Lung (tissue), 16 donors: Measurements from ENCODE around the gene CDC14C. TPM values are rescaled to one million over a fixed set of nuclear protein-coding genes. Genes with fewer than 3 reads are reported as not detected.

Experiments
- ATAC-seq: fragments of 200-7000 bp; cut with Tn5 transposase; one replicate; pipeline ENCODE4 v1.9.1; 2020; ENCODE audit warnings: moderate number of reproducible peaks; ENCODE audit not compliant: insufficient read depth, low FRiP score
- DNase-seq, 3 donors: peaks; one replicate each; pipeline ENCODE4 v3.0.0-alpha.2; 2013 to 2017
- H3K27ac ChIP-seq, 2 donors: one replicate each; pipeline ENCODE4 v1.5.1; 2013; ENCODE audit warnings: mild to moderate bottlenecking in 2 of 2, moderate library complexity in 2 of 2, control low read depth in 1 of 2, inconsistent platforms in 1 of 2, low read depth in 1 of 2, low read length in 1 of 2
- H3K27me3 ChIP-seq, 3 donors: one replicate each; pipeline ENCODE4 v1.5.1; 2013; ENCODE audit warnings: low read length in 2 of 3; ENCODE audit not compliant: control insufficient read depth in 3 of 3, insufficient read depth in 3 of 3
- H3K36me3 ChIP-seq, 4 donors: one replicate each; pipeline ENCODE4 v1.5.1; 2013; ENCODE audit warnings: low read length in 4 of 4, mild to moderate bottlenecking in 1 of 4, moderate library complexity in 1 of 4; ENCODE audit not compliant: control insufficient read depth in 4 of 4, insufficient read depth in 4 of 4
- H3K4me1 ChIP-seq, 5 donors: one replicate each; pipeline ENCODE4 v1.5.1; 2013; ENCODE audit warnings: low read length in 5 of 5, mild to moderate bottlenecking in 2 of 5, moderate library complexity in 1 of 5; ENCODE audit not compliant: control insufficient read depth in 5 of 5, insufficient read depth in 5 of 5
- H3K4me3 ChIP-seq: one replicate; pipeline ENCODE4 v1.5.1; 2013; ENCODE audit warnings: mild to moderate bottlenecking, control low read depth, moderate library complexity
- H3K9ac ChIP-seq, 2 donors: one replicate each; pipeline ENCODE4 v1.5.1; 2013; ENCODE audit warnings: low read length in 2 of 2, control low read depth in 1 of 2; ENCODE audit not compliant: insufficient read depth in 1 of 2
- H3K9me3 ChIP-seq, 4 donors: one replicate each; pipeline ENCODE4 v1.5.1; 2013; ENCODE audit warnings: low read length in 3 of 4, mild to moderate bottlenecking in 1 of 4, moderate library complexity in 1 of 4; ENCODE audit not compliant: control insufficient read depth in 4 of 4, insufficient read depth in 3 of 4
- WGBS, 2 donors: extraction: QIAGEN DNeasy Blood & Tissue Kit; methylation state at CpG; one replicate each; pipeline ENCODE4 v1.1.7; 2013; 5-methylcytosine and 5-hydroxymethylcytosine counted together
- long read RNA-seq, 5 donors: transcript quantifications; one replicate each; lab custom pipeline, GENCODE V29; 2026
- polyA plus RNA-seq, 2 donors: library from polyadenylated mRNA; stranded (reverse); fragments of 200-250 nt; gene quantifications; one replicate each; pipeline ENCODE4 v1.2.1, GENCODE V29; 2013
- total RNA-seq, 2 donors: library from RNA; depleted of rRNA in 1 of 2; stranded (reverse); fragments of >200 nt in 1 of 2; gene quantifications; one replicate each; pipeline ENCODE4 v1.2.1, GENCODE V29; 2014 to 2021
- TF ChIP-seq, protein P1 (sequence below): IDR thresholded peaks from 2 replicates; pipeline ENCODE4 v1.5.1; 2012; ENCODE audit warnings: mild to moderate bottlenecking; ENCODE audit errors: control extremely low read depth, extremely low read depth
- donor health status: control.
- donor health status: control.
- donor health status: Bipolar disorder and iron deficiency.
- donor health status: healthy.
- donor health status: DM: yes; HTN: yes; CAD: no.

Gene CDC14C
- not detected for total RNA-seq
- polyA plus RNA-seq = not detected
- long read RNA-seq, donor 1 = 0 reads
- long read RNA-seq, donor 2 = 0 reads
- long read RNA-seq, donor 3 = 0 reads
- long read RNA-seq, donor 4 = 0 reads
- long read RNA-seq, donor 5 = 0 reads

DNA sequence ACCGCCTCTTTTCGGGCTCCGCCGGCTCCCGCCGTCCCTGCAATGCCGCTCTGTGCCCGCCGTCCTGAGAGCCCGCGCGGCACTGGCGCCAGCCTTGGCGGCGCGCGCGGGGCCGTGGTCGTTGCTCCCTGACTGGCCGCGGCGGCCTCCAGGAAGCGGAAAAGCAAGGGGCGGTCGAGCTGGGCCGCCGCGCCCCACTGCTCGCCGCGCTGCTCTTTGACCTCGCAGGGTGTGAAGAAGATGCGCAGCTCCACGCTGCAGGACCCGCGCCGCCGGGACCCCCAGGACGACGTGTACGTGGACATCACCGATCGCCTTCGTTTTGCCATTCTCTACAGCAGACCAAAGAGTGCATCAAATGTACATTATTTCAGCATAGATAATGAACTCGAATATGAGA, at the start of gene CDC14C:
Gene CDC14C, plus strand, starts transcription at position 115 of the 400 bp plus-strand sequence. Its CDS starts 126 bp downstream, at position 241.
- DNase-seq = no peak
- H3K9me3 ChIP-seq = no peaks in the 10 kb centered on the region
- H3K27ac ChIP-seq = no peak within 1 kb of the TSS
- 94 to 96% methylated on average over 46 of the region's 46 CpGs for WGBS, 2 donors
- H3K4me1 ChIP-seq = no peaks in the 10 kb centered on the region
- no peaks in the 10 kb centered on the region for H3K27me3 ChIP-seq
- TF ChIP-seq, protein P1, sequence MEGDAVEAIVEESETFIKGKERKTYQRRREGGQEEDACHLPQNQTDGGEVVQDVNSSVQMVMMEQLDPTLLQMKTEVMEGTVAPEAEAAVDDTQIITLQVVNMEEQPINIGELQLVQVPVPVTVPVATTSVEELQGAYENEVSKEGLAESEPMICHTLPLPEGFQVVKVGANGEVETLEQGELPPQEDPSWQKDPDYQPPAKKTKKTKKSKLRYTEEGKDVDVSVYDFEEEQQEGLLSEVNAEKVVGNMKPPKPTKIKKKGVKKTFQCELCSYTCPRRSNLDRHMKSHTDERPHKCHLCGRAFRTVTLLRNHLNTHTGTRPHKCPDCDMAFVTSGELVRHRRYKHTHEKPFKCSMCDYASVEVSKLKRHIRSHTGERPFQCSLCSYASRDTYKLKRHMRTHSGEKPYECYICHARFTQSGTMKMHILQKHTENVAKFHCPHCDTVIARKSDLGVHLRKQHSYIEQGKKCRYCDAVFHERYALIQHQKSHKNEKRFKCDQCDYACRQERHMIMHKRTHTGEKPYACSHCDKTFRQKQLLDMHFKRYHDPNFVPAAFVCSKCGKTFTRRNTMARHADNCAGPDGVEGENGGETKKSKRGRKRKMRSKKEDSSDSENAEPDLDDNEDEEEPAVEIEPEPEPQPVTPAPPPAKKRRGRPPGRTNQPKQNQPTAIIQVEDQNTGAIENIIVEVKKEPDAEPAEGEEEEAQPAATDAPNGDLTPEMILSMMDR = no peak
- no peak within 1 kb of the TSS for H3K9ac ChIP-seq
- H3K4me3 ChIP-seq = no peak within 1 kb of the TSS
- ATAC-seq = no peak
- H3K36me3 ChIP-seq = no peaks in the 10 kb centered on the region

DNA sequence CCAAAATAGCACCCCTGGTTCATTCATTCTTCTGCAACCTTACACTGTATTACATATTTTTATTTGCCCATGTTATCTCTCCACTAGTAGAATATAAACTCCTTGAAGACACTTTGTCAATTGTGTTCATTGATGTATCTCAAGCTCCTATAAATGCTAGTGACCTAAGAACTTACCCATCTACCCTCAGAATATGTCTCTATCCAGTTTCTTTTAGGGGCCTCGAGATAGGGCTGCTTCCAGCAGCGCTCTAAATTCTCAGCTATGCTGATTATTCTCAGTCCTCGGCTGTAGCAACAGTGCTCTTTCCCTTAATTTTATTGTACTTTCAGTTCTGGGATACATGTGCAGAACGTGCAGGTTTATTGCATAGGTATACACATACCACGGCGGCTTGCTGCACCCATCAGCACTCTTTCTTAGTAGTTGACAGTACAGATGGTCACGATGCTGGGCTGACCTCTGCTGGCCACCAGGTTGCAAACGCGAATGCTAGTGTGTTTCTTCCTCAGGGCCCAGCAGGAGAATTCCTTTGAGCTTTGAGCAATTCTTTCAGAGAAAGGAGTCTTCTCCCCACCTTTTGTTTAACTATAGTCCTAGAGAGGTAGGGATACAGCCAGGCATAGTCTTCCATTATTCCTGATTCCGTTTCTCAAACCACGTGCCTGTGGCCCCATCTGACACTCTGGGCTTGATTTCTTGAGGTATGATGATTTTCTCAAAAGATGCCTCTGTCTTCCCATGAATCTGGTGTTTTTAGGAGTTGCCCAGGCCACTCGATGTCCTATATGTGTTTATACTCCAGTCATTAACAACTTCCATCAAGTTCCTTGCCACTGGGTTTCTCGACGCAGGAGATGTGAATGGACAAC, 49.1 kb upstream of the CDC14C start:
- no peak overlapping the region for H3K4me3 ChIP-seq
- H3K4me1 ChIP-seq = no peaks in the 10 kb centered on the region
- DNase-seq (peak; percentile 50 to 71 (median 58)), ATAC-seq (peak; percentile 62)
- TF ChIP-seq, protein P1 = peak; percentile 14
- no peaks in the 10 kb centered on the region for H3K27me3 ChIP-seq
- no peaks in the 10 kb centered on the region for H3K9me3 ChIP-seq
- WGBS, 2 donors = 43 to 49% methylated on average over 14 of the region's 14 CpGs
- no peak overlapping the region for H3K27ac ChIP-seq
- H3K9ac ChIP-seq = no peak overlapping the region
- H3K36me3 ChIP-seq = no peaks in the 10 kb centered on the region

DNA sequence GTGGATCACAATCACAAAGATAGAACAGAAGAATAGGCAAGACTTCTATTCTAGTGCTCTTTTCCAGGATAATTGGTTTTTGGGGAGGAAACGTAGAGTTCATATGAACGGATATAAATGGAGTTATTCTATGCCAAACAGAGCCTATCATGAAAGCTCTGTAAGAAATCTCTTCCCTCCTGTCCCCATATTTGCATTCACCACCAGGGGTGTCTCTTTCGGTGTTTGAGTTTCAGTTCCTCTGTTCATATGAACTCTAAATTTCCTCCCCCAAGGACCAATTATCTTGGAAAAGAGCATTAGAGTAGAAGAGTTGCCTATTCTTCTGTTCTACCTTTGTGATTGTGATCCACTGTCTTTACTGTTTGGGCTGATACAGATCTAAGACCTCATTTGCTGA, 48.3 kb upstream of the CDC14C start:
- Histone ChIP-seq H3K9me3 (no peaks in the 10 kb centered on the region), H3K4me1 (no peaks in the 10 kb centered on the region), H3K36me3 (no peaks in the 10 kb centered on the region), H3K9ac (no peak overlapping the region), H3K4me3 (no peak overlapping the region), H3K27ac (no peak overlapping the region), H3K27me3 (no peaks in the 10 kb centered on the region)
- ATAC-seq = no peak
- WGBS, 2 donors = 74 to 80% methylated on average over 3 of the region's 3 CpGs
- DNase-seq = no peak
- TF ChIP-seq, protein P1 = no peak
